Keratinocyte (primary cell): ENCODE measurements around the gene GRK3. TPM values are rescaled to one million over a fixed set of nuclear protein-coding genes. Genes with fewer than 3 reads are reported as not detected.

Experiments
- DNase-seq: peaks from one replicate; pipeline ENCODE4 v3.0.0-alpha.2; 2011; ENCODE audit warnings: low read depth, missing footprints, low spot score
- FAIRE-seq: peaks from 2 replicates; lab custom pipeline; 2011; peaks lifted over from hg19 to GRCh38; lab: Jason Lieb, UNC
- H2AFZ ChIP-seq: 2 replicates; pipeline ENCODE4 v1.6.0; 2012; ENCODE audit warnings: low read length, control low read depth, inconsistent platforms; ENCODE audit not compliant: control insufficient read depth
- H3K27ac ChIP-seq: 2 replicates; pipeline ENCODE4 v1.5.1; 2011; ENCODE audit warnings: low read length; ENCODE audit not compliant: control insufficient read depth, insufficient read depth
- H3K27me3 ChIP-seq: 3 replicates; pipeline ENCODE4 v1.6.0; 2011; ENCODE audit warnings: low read length; ENCODE audit not compliant: control insufficient read depth, insufficient read depth; ENCODE audit errors: extremely low read depth
- H3K36me3 ChIP-seq, 2 experiments: 2 replicates in 1 of 2; 3 replicates in 1 of 2; pipeline ENCODE4 v1.5.1; 2011; ENCODE audit warnings: low read length in 2 of 2, mild to moderate bottlenecking in 1 of 2; ENCODE audit not compliant: control insufficient read depth in 2 of 2, insufficient read depth in 2 of 2; ENCODE audit errors: extremely low read depth in 1 of 2
- H3K4me1 ChIP-seq: 3 replicates; pipeline ENCODE4 v1.5.1; 2011; ENCODE audit warnings: low read length; ENCODE audit not compliant: control insufficient read depth, insufficient read depth; ENCODE audit errors: extremely low read depth
- H3K4me2 ChIP-seq: 3 replicates; pipeline ENCODE4 v1.6.0; 2011; ENCODE audit warnings: low read depth, low read length; ENCODE audit not compliant: control insufficient read depth, insufficient read depth; ENCODE audit errors: extremely low read depth
- H3K4me3 ChIP-seq, 3 experiments: fragments of 200-600 bp in 1 of 3; sonication (generic) in 1 of 3; 2 replicates in 2 of 3; 3 replicates in 1 of 3; pipeline ENCODE4 v1.5.1; 2011 to 2016; ENCODE audit warnings: low read length in 3 of 3, mild to moderate bottlenecking in 3 of 3, control low read depth in 2 of 3, inconsistent platforms in 1 of 3, low read depth in 1 of 3, mixed read lengths in 1 of 3, mixed run types in 1 of 3, moderate library complexity in 1 of 3; ENCODE audit not compliant: control insufficient read depth in 2 of 3, insufficient read depth in 2 of 3; ENCODE audit errors: extremely low read depth in 1 of 3
- H3K79me2 ChIP-seq: 2 replicates; pipeline ENCODE4 v1.6.0; 2012; ENCODE audit warnings: low read length; ENCODE audit not compliant: control insufficient read depth, insufficient read depth
- H3K9ac ChIP-seq: 3 replicates; pipeline ENCODE4 v1.6.0; 2011; ENCODE audit warnings: low read length; ENCODE audit not compliant: control insufficient read depth, insufficient read depth; ENCODE audit errors: extremely low read depth
- H3K9me1 ChIP-seq: 3 replicates; pipeline ENCODE4 v1.6.0; 2011; ENCODE audit warnings: low read length; ENCODE audit not compliant: control insufficient read depth, insufficient read depth; ENCODE audit errors: extremely low read depth
- H3K9me3 ChIP-seq: 2 replicates; pipeline ENCODE4 v1.5.1; 2012; ENCODE audit warnings: low read depth, low read length; ENCODE audit not compliant: control insufficient read depth
- H4K20me1 ChIP-seq: 3 replicates; pipeline ENCODE4 v1.6.0; 2011; ENCODE audit warnings: low read length; ENCODE audit not compliant: control insufficient read depth, insufficient read depth; ENCODE audit errors: extremely low read depth
- CTCF ChIP-seq, 3 experiments: IDR thresholded peaks in 1 of 3; conservative IDR thresholded peaks in 1 of 3; optimal IDR thresholded peaks in 1 of 3; 2 replicates in 2 of 3; 3 replicates in 1 of 3; pipeline versions ENCODE3 to v1.5.1; 2011; ENCODE audit warnings: low read length in 3 of 3, mild to moderate bottlenecking in 3 of 3, moderate library complexity in 2 of 3, control low read depth in 1 of 3, inconsistent platforms in 1 of 3; ENCODE audit not compliant: insufficient read depth in 2 of 3; ENCODE audit errors: extremely low read depth in 1 of 3
- EZH2 ChIP-seq: IDR thresholded peaks from one replicate; pipeline ENCODE4 v1.6.1; 2012; ENCODE audit warnings: inconsistent platforms, mild to moderate bottlenecking, low read length, moderate library complexity
- dilution Hi-C: fragments of 300-500 bp; cut with MboI; formaldehyde crosslinking; loops from one replicate; pipeline ENCODE4 v1.7.0; 2020; ENCODE audit warnings: low sequenced_read_pairs; ENCODE audit not compliant: extremely low pct_ligation_motif_present
- polyA plus RNA-seq, 5 experiments: library from polyadenylated mRNA; depleted of rRNA in 3 of 5; stranded (reverse) in 3 of 5; stranded (forward) in 1 of 5; unstranded in 1 of 5; fragments of >200 nt; gene quantifications; 1 replicate in 1 of 5; 2 replicates in 3 of 5; 3 replicates in 1 of 5; pipeline versions ENCODE4 v1.2.1 to v1.2.3, GENCODE V29; 2011 to 2012; ENCODE audit warnings: missing spikeins in 2 of 5, low read depth in 1 of 5, low replicate concordance in 1 of 5

GRK3 gene
- polyA plus RNA-seq, 1 donor (not counting 4 experiments of a cell fraction or from before 2014, with no cell fraction given): 8.1 TPM

GRCh38 chr22:25736378-25737011 is 172.0 kb downstream of the GRK3 start:
- no peaks in the 10 kb centered on the region for H3K4me1 ChIP-seq
- no peak for DNase-seq
- H3K27me3 ChIP-seq: no peaks in the 10 kb centered on the region
- no peak overlapping the region for H3K27ac ChIP-seq
- FAIRE-seq: no peak
- no peak overlapping the region for H2AFZ ChIP-seq
- no peaks in the 10 kb centered on the region for H3K9me1 ChIP-seq
- dilution Hi-C loops: no loop called here
- no peak overlapping the region for H3K9ac ChIP-seq
- no peaks in the 10 kb centered on the region for H3K79me2 ChIP-seq
- H3K4me2 ChIP-seq: no peak overlapping the region
- H4K20me1 ChIP-seq: no peaks in the 10 kb centered on the region
- TF ChIP-seq EZH2: no peak
- TF ChIP-seq CTCF (optimal IDR thresholded peaks at IDR 0.05 in 1 of 3, IDR thresholded peaks at IDR 0.05 in 1 of 3, conservative IDR thresholded peaks at IDR 0.05 in 1 of 3; ENCODE audit: extremely low read depth in 1 of 3, insufficient read depth in 2 of 3, low read length in 3 of 3): no peak
- no peaks in the 10 kb centered on the region for H3K9me3 ChIP-seq
- H3K36me3 ChIP-seq: no peaks in the 10 kb centered on the region
- no peak overlapping the region for H3K4me3 ChIP-seq

- TF ChIP-seq EZH2 (no peak), CTCF (optimal IDR thresholded peaks at IDR 0.05 in 1 of 3, IDR thresholded peaks at IDR 0.05 in 1 of 3, conservative IDR thresholded peaks at IDR 0.05 in 1 of 3; ENCODE audit: extremely low read depth in 1 of 3, insufficient read depth in 2 of 3, low read length in 3 of 3) (no peak)
- FAIRE-seq: no peak
- Histone ChIP-seq H2AFZ (no peak overlapping the region), H3K4me1 (no peaks in the 10 kb centered on the region), H3K9ac (no peak overlapping the region), H3K9me3 (no peaks in the 10 kb centered on the region), H3K27ac (no peak overlapping the region), H4K20me1 (no peaks in the 10 kb centered on the region), H3K36me3 (no peaks in the 10 kb centered on the region), H3K27me3 (no peaks in the 10 kb centered on the region), H3K4me3 (no peak overlapping the region), H3K9me1 (no peaks in the 10 kb centered on the region), H3K4me2 (no peak overlapping the region), H3K79me2 (no peaks in the 10 kb centered on the region)
- no peak for DNase-seq
- dilution Hi-C loops: no loop called here
These were observed 175.3 kb downstream of the GRK3 start for GRCh38 chr22:25739659-25740344.
